K562 (cell line): ENCODE measurements around the gene ITPR1. TPM values are rescaled to one million over a fixed set of nuclear protein-coding genes. Genes with fewer than 3 reads are reported as not detected.

Source experiments
- CBFA2T3 ChIP-seq: fragments of 450-650 bp; IDR thresholded peaks from 2 replicates; pipeline ENCODE4 v1.6.1; 2017
- CTBP1 ChIP-seq: fragments of 450-650 bp; IDR thresholded peaks from 2 replicates; pipeline ENCODE4 v1.6.1; 2016; ENCODE audit warnings: borderline replicate concordance
- CXXC5 ChIP-seq: fragments of 250-450 bp; sonication (Bioruptor Pico); IDR thresholded peaks from 2 replicates; pipeline ENCODE4 v1.8.0; 2022; ENCODE audit warnings: inconsistent platforms, mild to moderate bottlenecking, moderate library complexity
- DACH1 ChIP-seq: fragments of 450-650 bp; IDR thresholded peaks from 2 replicates; pipeline ENCODE4 v1.6.1; 2018; ENCODE audit not compliant: partially characterized antibody
- FOXM1 ChIP-seq, 2 experiments: fragments of 450-650 bp in 1 of 2; sonication (generic) in 1 of 2; formaldehyde crosslinking in 1 of 2; IDR thresholded peaks; 2 replicates each; pipeline versions ENCODE4 v1.6.1 to v1.9.0; 2017 to 2022; ENCODE audit warnings: low read depth in 2 of 2, mild to moderate bottlenecking in 2 of 2, missing genetic modification reagents in 1 of 2, moderate library complexity in 1 of 2
- MAZ ChIP-seq, 2 experiments: fragments of 450-650 bp in 1 of 2; sonication (generic) in 1 of 2; formaldehyde crosslinking; IDR thresholded peaks in 1 of 2; conservative IDR thresholded peaks in 1 of 2; 2 replicates each; pipeline versions ENCODE4 v1.4.0 to v1.5.0; 2020; ENCODE audit warnings: mild to moderate bottlenecking in 1 of 2, missing genetic modification reagents in 1 of 2
- MEF2D ChIP-seq: conservative IDR thresholded peaks from 2 replicates; pipeline ENCODE4 v1.6.1; 2016; ENCODE audit warnings: low read depth, missing genetic modification characterization, missing compliant biosample characterization
- NCOR1 ChIP-seq: fragments of 450-650 bp; IDR thresholded peaks from 2 replicates; pipeline ENCODE4 v1.6.1; 2016; ENCODE audit warnings: mild to moderate bottlenecking, moderate library complexity
- TAF9B ChIP-seq: fragments of 450-650 bp; IDR thresholded peaks from 2 replicates; pipeline ENCODE4 v1.6.1; 2018; ENCODE audit warnings: mild to moderate bottlenecking; ENCODE audit not compliant: partially characterized antibody
- TEAD4 ChIP-seq, 2 experiments: sonication (generic) in 1 of 2; formaldehyde crosslinking in 1 of 2; IDR thresholded peaks; 2 replicates each; pipeline versions ENCODE4 v1.6.1 to v1.8.0; 2012 to 2022; ENCODE audit warnings: borderline replicate concordance in 1 of 2, inconsistent platforms in 1 of 2, low read length in 1 of 2, mild to moderate bottlenecking in 1 of 2, missing genetic modification reagents in 1 of 2
- XRCC5 ChIP-seq: fragments of 200-400 bp; formaldehyde crosslinking; IDR thresholded peaks from 2 replicates; pipeline ENCODE4 v1.6.1; 2017; ENCODE audit warnings: low read depth, mild to moderate bottlenecking, low read length
- polyA plus RNA-seq, 8 experiments: library from polyadenylated mRNA; depleted of rRNA in 4 of 8; stranded (reverse) in 5 of 8; unstranded in 3 of 8; fragments of >200 nt; fragmentation: Nextera tagmentation in 2 of 8; fragmentation: Illumina TruSeq in 1 of 8; extraction: Ambion mirVana in 2 of 8; extraction: Trizol in 1 of 8; gene quantifications; 2 replicates each; pipeline versions ENCODE4 v1.2.1 to v1.2.3, GENCODE V29; 2011 to 2014; ENCODE audit warnings: inconsistent platforms in 1 of 8, missing spikeins in 1 of 8
- total RNA-seq, 7 experiments: library from RNA; depleted of rRNA in 6 of 7; stranded (reverse); fragments of >200 nt in 6 of 7; fragmentation: Illumina TruSeq in 2 of 7; extraction: Trizol in 2 of 7; gene quantifications; 2 replicates each; pipeline versions ENCODE4 v1.2.1 to v1.2.3, GENCODE V29; 2011 to 2021; ENCODE audit warnings: low replicate concordance in 1 of 7
- TF ChIP-seq, protein P1 (sequence below): sonication (generic); formaldehyde crosslinking; IDR thresholded peaks from 2 replicates; pipeline ENCODE4 v1.8.1; 2023; ENCODE audit warnings: mild to moderate bottlenecking, missing genetic modification reagents, moderate library complexity
- TF ChIP-seq, protein P2 (sequence below): sonication (generic); formaldehyde crosslinking; IDR thresholded peaks from 2 replicates; pipeline ENCODE4 v1.9.0; 2022; ENCODE audit warnings: mild to moderate bottlenecking, missing genetic modification reagents
- TF ChIP-seq, protein P3 (sequence below): fragments of 450-650 bp; IDR thresholded peaks from 2 replicates; pipeline ENCODE4 v1.7.0; 2016; ENCODE audit warnings: borderline replicate concordance
- TF ChIP-seq, protein P4 (sequence below): sonication (generic); formaldehyde crosslinking; IDR thresholded peaks from 2 replicates; pipeline ENCODE4 v1.8.0; 2022; ENCODE audit warnings: mild to moderate bottlenecking, missing genetic modification reagents
- TF ChIP-seq, protein P5 (sequence below): sonication (generic); formaldehyde crosslinking; IDR thresholded peaks from 2 replicates; pipeline ENCODE4 v1.9.0; 2022; ENCODE audit warnings: mild to moderate bottlenecking, missing genetic modification reagents
- TF ChIP-seq, protein P6 (sequence below): fragments of 450-650 bp; IDR thresholded peaks from 2 replicates; pipeline ENCODE4 v1.6.1; 2016
- TF ChIP-seq, protein P7 (sequence below): fragments of 200-400 bp; formaldehyde crosslinking; IDR thresholded peaks from 2 replicates; pipeline ENCODE4 v1.6.1; 2017; ENCODE audit warnings: mild to moderate bottlenecking, low read depth, low read length, moderate library complexity

ITPR1 gene
- total and polyA plus RNA-seq, 9 of the 15 experiments (the other 6 are each of a cell fraction or from before 2014, with no cell fraction given), result 22.4 to 40.0 (median 27.4) TPM

DNA sequence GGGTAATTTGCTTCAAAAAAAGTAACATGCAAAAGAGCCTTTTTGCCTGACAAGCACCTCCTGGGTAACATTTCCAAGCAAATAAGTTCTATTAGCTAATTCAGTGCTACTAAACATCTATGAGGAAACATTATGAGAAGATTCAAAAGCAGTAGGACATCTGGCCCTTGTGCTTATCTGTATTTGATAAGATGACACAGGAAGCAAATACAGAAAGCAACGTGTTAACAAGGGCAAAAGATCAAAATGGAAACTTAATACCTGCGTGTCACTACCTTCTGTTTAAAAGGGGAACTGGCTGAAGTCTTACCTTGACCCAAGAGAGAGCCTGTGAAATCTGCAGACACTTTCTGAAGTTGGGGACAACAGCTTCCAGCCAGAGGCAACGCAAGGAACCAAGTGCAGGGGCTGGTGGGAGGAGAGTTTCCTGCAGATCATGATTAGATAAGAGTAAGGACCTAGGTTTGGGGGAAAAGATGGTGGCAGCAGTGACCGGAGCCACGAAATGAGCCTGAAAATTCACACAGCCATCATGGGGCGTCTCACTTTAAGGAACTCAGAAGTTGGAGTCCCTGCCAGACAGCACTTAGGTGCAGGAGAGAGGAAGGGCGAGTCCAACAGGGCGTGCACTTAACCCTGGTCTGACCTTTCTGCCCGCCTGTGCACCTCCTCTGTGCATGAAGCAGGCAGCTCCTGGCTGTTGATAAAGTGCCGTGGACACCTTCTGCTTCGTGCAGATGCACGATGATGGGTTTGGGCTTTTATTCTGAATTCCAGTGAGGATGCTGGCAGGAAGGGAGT lies 332.5 kb downstream of the ITPR1 start (continued):
- TF ChIP-seq XRCC5 (no peak), FOXM1 (IDR thresholded peaks at IDR 0.05; ENCODE audit: low read depth) (peak; percentile 39; the same call in 1 of the 2 replicates), FOXM1 (CRISPR knock-in tag; IDR thresholded peaks at IDR 0.05; ENCODE audit: low read depth) (no peak), TEAD4 (IDR thresholded peaks at IDR 0.05; ENCODE audit: low read length) (peak; percentile 80), TEAD4 (CRISPR knock-in tag; IDR thresholded peaks at IDR 0.05; ENCODE audit: borderline replicate concordance) (no peak), CXXC5 (peak; percentile 83), CBFA2T3 (peak; percentile 90), CTBP1 (peak; percentile 97), MEF2D (tag) (0 out of 2 replicates have a peak, but pooled peaks have one; percentile 12), NCOR1 (peak; percentile 83), MAZ (CRISPR knock-in tag; conservative IDR thresholded peaks at IDR 0.05 in 1 of 2, IDR thresholded peaks at IDR 0.05 in 1 of 2) (peak; percentile 51 to 67), DACH1 (no peak), TAF9B (no peak)
- TF ChIP-seq, protein P1, sequence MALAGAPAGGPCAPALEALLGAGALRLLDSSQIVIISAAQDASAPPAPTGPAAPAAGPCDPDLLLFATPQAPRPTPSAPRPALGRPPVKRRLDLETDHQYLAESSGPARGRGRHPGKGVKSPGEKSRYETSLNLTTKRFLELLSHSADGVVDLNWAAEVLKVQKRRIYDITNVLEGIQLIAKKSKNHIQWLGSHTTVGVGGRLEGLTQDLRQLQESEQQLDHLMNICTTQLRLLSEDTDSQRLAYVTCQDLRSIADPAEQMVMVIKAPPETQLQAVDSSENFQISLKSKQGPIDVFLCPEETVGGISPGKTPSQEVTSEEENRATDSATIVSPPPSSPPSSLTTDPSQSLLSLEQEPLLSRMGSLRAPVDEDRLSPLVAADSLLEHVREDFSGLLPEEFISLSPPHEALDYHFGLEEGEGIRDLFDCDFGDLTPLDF, result 0 out of 2 replicates have a peak, but pooled peaks have one; percentile 45
- TF ChIP-seq, protein P2, sequence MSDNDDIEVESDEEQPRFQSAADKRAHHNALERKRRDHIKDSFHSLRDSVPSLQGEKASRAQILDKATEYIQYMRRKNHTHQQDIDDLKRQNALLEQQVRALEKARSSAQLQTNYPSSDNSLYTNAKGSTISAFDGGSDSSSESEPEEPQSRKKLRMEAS (CRISPR knock-in tag), result peak; percentile 58
- TF ChIP-seq, protein P3, sequence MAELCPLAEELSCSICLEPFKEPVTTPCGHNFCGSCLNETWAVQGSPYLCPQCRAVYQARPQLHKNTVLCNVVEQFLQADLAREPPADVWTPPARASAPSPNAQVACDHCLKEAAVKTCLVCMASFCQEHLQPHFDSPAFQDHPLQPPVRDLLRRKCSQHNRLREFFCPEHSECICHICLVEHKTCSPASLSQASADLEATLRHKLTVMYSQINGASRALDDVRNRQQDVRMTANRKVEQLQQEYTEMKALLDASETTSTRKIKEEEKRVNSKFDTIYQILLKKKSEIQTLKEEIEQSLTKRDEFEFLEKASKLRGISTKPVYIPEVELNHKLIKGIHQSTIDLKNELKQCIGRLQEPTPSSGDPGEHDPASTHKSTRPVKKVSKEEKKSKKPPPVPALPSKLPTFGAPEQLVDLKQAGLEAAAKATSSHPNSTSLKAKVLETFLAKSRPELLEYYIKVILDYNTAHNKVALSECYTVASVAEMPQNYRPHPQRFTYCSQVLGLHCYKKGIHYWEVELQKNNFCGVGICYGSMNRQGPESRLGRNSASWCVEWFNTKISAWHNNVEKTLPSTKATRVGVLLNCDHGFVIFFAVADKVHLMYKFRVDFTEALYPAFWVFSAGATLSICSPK, result no peak
- TF ChIP-seq, protein P4, sequence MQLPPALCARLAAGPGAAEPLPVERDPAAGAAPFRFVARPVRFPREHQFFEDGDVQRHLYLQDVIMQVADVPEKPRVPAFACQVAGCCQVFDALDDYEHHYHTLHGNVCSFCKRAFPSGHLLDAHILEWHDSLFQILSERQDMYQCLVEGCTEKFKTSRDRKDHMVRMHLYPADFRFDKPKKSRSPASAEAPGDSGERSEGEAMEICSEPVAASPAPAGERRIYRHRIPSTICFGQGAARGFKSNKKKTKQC, result no peak
- TF ChIP-seq, protein P5, sequence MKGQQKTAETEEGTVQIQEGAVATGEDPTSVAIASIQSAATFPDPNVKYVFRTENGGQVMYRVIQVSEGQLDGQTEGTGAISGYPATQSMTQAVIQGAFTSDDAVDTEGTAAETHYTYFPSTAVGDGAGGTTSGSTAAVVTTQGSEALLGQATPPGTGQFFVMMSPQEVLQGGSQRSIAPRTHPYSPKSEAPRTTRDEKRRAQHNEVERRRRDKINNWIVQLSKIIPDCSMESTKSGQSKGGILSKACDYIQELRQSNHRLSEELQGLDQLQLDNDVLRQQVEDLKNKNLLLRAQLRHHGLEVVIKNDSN, result no peak
- TF ChIP-seq, protein P6, sequence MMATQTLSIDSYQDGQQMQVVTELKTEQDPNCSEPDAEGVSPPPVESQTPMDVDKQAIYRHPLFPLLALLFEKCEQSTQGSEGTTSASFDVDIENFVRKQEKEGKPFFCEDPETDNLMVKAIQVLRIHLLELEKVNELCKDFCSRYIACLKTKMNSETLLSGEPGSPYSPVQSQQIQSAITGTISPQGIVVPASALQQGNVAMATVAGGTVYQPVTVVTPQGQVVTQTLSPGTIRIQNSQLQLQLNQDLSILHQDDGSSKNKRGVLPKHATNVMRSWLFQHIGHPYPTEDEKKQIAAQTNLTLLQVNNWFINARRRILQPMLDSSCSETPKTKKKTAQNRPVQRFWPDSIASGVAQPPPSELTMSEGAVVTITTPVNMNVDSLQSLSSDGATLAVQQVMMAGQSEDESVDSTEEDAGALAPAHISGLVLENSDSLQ, result 0 out of 2 replicates have a peak, but pooled peaks have one; percentile 11
- TF ChIP-seq, protein P7, sequence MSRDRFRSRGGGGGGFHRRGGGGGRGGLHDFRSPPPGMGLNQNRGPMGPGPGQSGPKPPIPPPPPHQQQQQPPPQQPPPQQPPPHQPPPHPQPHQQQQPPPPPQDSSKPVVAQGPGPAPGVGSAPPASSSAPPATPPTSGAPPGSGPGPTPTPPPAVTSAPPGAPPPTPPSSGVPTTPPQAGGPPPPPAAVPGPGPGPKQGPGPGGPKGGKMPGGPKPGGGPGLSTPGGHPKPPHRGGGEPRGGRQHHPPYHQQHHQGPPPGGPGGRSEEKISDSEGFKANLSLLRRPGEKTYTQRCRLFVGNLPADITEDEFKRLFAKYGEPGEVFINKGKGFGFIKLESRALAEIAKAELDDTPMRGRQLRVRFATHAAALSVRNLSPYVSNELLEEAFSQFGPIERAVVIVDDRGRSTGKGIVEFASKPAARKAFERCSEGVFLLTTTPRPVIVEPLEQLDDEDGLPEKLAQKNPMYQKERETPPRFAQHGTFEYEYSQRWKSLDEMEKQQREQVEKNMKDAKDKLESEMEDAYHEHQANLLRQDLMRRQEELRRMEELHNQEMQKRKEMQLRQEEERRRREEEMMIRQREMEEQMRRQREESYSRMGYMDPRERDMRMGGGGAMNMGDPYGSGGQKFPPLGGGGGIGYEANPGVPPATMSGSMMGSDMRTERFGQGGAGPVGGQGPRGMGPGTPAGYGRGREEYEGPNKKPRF, result no peak
